ENCODE results near the gene VPS11. TPM values are rescaled to one million over a fixed set of nuclear protein-coding genes. Genes with fewer than 3 reads are reported as not detected.

The VPS11 gene
- total RNA-seq, 1 donor from 2014 or later = 32.7 TPM

- Mint-ChIP-seq H3K36me3 (ENCODE audit: low read depth, unreplicated experiment) (peaks cover 29% of the 10 kb centered on the region), H3K27me3 (ENCODE audit: unreplicated experiment) (peaks cover 1% of the 10 kb centered on the region), H3K9me3 (ENCODE audit: unreplicated experiment) (no peaks in the 10 kb centered on the region), H3K4me1 (ENCODE audit: unreplicated experiment) (peaks cover 28% of the 10 kb centered on the region), H3K27ac (ENCODE audit: unreplicated experiment) (no peak overlapping the region), H3K4me3 (ENCODE audit: unreplicated experiment) (peak overlapping the region; percentile 6)
- no peak for DNase-seq (ENCODE audit: low spot score)
- TF ChIP-seq CTCF (IDR thresholded peaks at IDR 0.05; ENCODE audit: unreplicated experiment) = no peak
Measured at GRCh38 chr11:119023741-119024140, 43.9 kb upstream of the VPS11 start.

DNA sequence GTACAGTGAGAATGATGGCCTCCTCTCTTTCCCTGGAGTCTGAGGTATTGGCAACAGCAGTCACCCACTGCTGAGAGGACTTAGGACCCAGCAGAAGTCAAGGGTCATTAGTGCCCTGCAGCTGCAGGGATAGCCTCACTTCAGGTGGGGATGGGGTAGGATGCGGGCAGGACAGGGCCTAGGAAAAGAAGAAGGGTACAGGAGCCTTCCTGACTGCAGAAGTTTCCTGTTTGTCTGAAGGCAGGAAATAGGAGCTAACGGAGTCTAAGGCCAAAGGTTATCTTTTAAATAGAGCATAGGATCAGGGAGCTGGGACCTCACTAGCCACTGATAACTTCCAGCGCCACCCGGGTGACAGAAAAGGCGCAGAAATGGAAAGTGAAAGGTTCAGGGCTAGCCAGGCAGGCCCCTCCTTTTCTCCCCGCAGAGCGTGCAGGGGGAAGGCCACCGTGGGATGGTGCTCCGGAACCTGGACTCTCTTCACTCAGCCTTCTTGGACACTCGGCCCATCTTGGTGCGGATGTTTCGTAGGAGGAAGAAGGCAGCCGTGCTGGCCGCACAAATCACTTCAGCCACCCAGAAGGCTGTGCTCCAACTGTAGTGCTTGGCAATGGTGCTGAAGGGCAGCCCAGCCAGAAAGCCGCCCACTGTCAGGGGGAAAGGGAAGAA, 43.1 kb upstream of the VPS11 start:
- Mint-ChIP-seq H3K27me3 (ENCODE audit: unreplicated experiment) (peaks cover 1% of the 10 kb centered on the region), H3K36me3 (ENCODE audit: low read depth, unreplicated experiment) (peaks cover 29% of the 10 kb centered on the region), H3K4me3 (ENCODE audit: unreplicated experiment) (peak overlapping the region; percentile 56), H3K9me3 (ENCODE audit: unreplicated experiment) (no peaks in the 10 kb centered on the region), H3K4me1 (ENCODE audit: unreplicated experiment) (peaks cover 37% of the 10 kb centered on the region), H3K27ac (ENCODE audit: unreplicated experiment) (peak overlapping the region; percentile 22)
- TF ChIP-seq CTCF (IDR thresholded peaks at IDR 0.05; ENCODE audit: unreplicated experiment) = no peak
- DNase-seq (ENCODE audit: low spot score) = no peak

DNA sequence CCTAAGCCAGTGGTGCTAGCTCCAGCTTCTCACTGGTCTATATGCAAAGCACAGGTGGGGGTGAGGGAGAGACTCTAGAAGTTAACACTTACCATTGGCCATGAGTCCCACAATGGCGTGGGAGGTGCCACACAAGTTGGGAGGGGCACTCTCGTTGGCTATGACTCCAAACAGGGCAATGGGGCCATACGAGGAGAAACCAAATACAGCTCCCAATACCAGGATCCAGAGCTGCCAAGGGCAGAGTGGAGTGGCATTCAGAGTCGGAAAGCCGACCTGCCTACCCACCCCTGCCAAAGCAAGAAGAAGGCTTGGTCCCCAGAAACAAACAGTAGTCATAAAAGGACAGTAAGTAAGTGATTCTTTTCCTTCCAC, 42.5 kb upstream of the VPS11 start:
- Mint-ChIP-seq H3K9me3 (ENCODE audit: unreplicated experiment) (no peaks in the 10 kb centered on the region), H3K4me1 (ENCODE audit: unreplicated experiment) (peaks cover 36% of the 10 kb centered on the region), H3K27me3 (ENCODE audit: unreplicated experiment) (peaks cover 1% of the 10 kb centered on the region), H3K36me3 (ENCODE audit: low read depth, unreplicated experiment) (peaks cover 24% of the 10 kb centered on the region), H3K27ac (ENCODE audit: unreplicated experiment) (no peak overlapping the region), H3K4me3 (ENCODE audit: unreplicated experiment) (peak overlapping the region; percentile 17)
- no peak for DNase-seq (ENCODE audit: low spot score)
- TF ChIP-seq CTCF (IDR thresholded peaks at IDR 0.05; ENCODE audit: unreplicated experiment) = no peak

DNA sequence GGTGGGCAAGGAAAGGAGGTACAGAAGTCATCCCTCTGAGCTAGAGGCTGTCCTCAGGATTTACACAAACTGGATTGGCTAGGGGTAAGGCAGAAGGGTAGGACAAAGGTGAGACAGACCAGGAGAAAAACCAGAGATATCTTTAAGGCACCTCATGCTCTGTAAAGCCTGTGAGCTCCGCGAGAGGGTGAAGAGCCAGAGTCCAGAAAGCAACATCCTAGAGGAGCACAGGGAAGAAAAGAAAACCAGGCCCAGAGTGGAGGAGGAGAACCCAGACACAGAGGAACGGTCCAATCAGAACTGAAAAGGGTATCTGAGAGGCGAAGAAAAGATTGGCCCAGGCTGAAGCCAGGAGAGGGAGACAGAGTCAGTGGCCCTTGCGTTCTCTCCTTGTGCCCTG, 42.1 kb upstream of the VPS11 start:
- no peak overlapping the region for H3K27ac Mint-ChIP-seq (ENCODE audit: unreplicated experiment)
- no peak for DNase-seq (ENCODE audit: low spot score)
- no peak for TF ChIP-seq CTCF (IDR thresholded peaks at IDR 0.05; ENCODE audit: unreplicated experiment)
- peak overlapping the region; percentile 17 for H3K4me3 Mint-ChIP-seq (ENCODE audit: unreplicated experiment)
- H3K36me3 Mint-ChIP-seq (ENCODE audit: low read depth, unreplicated experiment) = peaks cover 23% of the 10 kb centered on the region
- peaks cover 1% of the 10 kb centered on the region for H3K27me3 Mint-ChIP-seq (ENCODE audit: unreplicated experiment)
- peaks cover 35% of the 10 kb centered on the region for H3K4me1 Mint-ChIP-seq (ENCODE audit: unreplicated experiment)
- H3K9me3 Mint-ChIP-seq (ENCODE audit: unreplicated experiment) = no peaks in the 10 kb centered on the region

GRCh38 chr11:119025978-119026766, 41.4 kb upstream of the VPS11 start:
- no peak for TF ChIP-seq CTCF (IDR thresholded peaks at IDR 0.05; ENCODE audit: unreplicated experiment)

More at GRCh38 chr11:119025978-119026766, 41.4 kb upstream of the VPS11 start:
- H3K27ac Mint-ChIP-seq (ENCODE audit: unreplicated experiment) = no peak overlapping the region
- DNase-seq (ENCODE audit: low spot score) = no peak
- H3K9me3 Mint-ChIP-seq (ENCODE audit: unreplicated experiment) = no peaks in the 10 kb centered on the region
- no peak overlapping the region for H3K4me3 Mint-ChIP-seq (ENCODE audit: unreplicated experiment)
- H3K27me3 Mint-ChIP-seq (ENCODE audit: unreplicated experiment) = peaks cover 2% of the 10 kb centered on the region
- peaks cover 23% of the 10 kb centered on the region for H3K36me3 Mint-ChIP-seq (ENCODE audit: low read depth, unreplicated experiment)
- peaks cover 35% of the 10 kb centered on the region for H3K4me1 Mint-ChIP-seq (ENCODE audit: unreplicated experiment)
